ENCODE data around the gene FBN3.
A peak's percentile ranks its signal among the peaks of the same experiment; 100 is the strongest.

FBN3 gene

DNA sequence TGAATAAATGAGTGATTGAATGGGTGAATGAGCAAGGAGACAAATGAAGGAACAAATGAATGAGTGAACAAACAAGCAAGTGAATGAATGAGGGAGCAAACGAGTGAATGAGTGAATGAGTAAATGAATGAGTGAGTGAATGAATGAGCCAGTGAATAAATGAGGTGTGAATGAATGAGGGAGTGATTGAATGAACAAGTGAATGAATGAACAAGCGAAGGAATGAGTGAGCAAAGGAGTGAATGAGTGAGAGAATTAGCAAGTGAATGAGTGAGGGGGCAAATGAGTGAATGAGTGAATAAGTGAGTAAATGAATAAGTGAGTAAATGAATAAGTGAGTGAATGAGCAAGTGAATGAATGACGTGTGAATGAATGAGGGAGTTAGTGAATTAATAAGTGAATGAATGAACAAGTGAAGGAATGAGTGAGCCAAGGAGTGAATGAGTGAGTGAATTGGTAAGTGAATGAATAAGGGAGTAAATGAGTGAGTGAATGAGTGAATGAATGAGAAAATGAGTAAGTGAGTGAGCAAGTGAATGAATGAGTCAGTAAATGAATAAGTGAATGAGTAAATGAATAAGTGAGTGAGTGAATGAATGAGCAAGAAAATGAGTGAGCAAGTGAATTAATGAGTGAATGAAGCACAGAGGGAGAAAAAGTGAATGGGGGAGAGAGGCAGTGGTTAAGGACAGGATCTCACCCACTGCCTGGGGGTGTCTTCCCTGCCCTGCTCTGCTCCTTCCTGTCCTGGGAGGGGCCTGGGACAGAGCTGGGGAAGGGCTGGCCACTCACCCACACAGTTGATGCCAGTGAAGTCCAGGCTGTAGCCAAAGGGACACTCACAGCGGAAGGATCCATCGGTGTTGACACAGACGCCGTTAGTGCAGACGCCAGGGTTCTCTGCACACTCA is 60.4 kb downstream of the FBN3 start:
- no peak for DNase-seq

DNA sequence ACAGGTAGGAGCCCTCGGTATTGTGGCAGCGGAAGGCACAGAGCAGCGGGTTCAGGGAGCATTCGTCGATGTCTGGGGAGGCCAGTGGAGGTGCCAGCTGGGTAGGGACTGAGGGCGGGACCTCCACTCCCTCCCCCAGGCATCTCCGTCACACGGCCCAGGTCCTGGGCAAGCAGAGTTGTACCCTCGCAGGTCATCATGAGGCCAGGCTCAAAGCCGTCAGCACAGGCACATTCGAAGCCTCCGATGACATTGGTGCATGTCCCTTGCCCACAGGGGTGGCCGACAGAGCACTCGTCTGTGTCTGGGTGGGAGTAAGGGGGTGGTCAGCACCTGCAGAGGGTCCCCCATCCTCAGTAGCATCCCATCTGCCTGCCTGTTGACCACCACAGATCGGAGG is 61.5 kb downstream of the FBN3 start:
- DNase-seq, result no peak

DNA sequence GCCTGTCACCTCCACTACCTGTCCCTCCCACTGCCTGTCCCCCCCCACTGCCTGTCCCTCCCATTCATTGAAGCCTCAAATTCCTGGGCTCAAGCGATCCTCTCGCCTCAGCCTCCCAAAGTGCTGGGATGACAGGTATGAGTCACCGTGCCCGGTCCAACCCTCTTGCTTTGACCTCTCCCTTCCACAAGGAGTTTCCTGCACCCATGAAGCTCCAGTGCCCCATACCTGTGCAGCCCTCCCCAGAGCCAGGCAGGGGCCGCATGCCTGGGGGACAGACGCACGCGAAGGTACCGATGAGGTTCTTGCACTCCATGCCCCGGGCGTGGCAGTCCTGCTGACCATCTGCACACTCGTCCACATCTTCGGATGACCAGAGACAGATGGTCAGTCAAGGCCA is 62.5 kb downstream of the FBN3 start:
- DNase-seq, result no peak

DNA sequence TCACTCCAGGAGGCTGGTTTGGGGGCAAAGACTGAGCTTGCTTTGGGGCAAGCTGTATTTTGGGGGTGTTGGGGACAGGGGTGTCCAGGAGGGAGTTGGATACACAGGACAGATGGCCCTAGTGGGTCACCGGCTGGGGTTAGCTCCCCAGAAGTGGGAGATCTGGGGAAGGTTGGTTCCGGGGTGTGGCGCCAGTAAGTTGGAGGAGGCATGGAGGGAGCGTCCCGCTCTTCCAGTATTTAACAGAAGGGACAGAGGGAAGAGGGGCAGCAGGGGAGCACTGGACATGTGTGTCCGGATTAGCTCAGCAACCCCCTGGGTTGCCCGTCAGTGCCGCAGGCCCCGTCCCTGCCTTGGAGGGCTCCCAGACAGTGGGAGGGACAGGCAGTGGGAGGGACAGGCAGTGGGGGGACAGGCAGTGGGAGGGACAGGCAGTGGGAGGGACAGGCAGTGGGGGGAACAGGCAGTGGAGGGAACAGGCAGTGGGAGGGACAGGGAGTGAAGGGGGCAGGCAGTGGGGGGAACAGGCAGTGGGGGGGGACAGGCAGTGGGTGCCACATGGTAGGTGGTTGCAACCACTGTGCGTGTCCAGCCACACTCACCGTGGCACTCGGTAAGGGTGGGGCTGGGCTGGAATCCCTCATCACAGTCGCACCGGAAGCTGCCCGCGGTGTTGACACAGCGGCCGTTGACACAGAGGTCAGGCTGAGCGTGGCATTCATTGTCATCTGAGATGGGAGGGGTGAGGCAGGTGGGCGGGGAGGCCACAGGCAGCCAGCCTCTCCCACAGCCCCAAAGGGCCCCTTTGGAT is 63.6 kb downstream of the FBN3 start:
- DNase-seq, result peak; percentile 57

DNA sequence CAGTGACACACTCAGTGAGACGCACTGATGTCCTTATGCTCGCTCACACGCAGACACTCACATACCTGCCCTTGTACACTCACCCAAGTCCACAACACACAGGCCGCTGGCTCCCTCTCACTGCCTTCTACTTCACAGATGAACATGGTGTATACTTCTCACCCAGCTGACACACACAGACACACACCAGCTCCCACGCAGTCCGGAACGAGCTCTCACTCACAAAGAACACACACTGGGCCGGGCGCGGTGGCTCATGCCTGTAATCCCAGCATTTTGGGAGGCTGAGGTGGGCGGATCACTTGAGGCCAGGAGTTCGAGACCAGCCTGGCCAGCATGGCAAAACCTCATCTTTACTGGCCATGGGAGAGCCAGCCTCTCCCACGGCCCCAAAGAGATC is 65.2 kb downstream of the FBN3 start:
- DNase-seq, result no peak

DNA sequence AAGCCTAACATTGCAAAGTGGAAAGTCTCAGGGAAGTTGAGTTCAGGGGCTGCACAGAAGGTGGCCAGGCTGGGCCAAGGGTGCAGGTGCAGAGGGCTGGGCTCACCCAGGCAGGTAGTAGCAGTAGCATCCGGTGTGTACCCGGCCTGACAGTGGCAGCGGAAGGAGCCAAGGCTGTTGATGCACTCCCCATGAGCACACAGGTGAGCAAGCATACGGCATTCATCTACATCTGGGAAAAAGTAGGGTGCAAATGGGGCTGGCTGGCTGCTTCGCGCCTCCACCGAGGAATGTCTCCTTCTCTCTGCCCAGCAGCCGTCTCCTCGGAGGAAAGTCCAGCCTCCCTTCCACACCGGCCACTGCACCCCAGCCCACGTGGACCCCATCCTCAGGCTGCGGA is 66.3 kb downstream of the FBN3 start:
- no peak for DNase-seq

DNA sequence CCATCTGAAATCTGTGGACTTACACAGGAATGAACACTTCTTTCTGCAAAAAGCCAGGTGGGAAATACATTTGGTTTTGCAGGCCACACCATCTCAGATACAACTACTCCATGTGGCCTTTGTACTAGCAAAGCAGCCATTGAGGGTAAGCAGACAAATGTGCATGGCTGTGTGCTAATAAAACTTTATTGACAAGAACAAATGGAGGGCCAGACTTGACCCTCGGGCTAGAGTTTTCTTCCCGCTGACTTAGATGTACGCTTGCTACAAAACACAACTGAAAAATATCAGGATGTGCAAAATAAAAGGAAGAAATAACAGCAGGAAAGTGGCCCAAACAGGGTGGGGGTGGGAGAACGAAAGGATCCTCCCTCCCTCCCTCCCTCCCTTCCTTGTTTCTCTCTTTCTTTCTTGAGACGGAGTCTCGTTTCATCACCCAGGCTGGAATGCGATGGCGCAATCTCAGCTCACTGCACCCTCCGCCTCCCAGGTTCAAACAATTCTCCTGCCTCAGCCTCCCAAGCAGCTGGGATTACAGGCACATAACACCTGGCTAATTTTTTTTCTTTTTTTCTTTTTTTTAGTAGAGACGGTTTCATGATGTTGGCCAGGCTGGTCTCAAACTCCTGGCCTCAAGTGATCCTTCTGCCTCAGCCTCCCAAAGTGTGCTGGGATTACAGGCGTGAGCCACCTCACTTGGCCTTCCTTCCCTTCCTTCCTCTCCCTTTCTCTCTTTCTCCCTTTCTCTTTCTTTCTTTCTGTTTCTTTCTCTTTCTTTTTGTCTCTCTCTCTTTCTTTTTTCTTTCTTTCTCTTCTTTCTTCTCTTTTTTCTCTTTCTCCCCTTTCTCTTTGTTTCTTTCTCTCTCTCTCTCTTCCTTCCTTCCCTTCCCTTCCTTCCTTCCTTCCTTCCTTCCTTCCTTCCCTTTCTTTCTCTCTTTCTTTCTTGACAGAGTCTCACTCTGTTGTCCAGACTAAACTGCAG is 67.5 kb downstream of the FBN3 start:
- DNase-seq, result no peak

DNA sequence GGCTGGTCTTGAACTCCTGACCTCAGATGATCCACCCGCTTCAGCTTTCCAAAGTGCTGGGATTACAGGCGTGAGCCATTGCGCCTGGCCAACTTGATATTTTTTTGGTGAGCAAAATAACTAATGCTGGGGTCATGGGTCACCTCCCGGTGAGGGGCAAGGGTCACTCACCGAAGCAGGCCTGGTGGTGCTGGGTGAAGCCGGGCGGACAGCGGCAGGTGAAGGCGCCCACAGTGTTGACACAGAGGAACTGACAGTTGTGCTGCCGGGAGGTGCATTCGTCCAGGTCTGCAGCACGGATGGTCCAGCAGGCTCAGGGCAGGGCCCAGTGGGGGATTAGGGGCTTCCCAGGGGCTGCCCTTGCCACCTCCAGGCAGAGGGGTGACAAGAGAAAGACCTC is 68.6 kb downstream of the FBN3 start:
- DNase-seq, result no peak

DNA sequence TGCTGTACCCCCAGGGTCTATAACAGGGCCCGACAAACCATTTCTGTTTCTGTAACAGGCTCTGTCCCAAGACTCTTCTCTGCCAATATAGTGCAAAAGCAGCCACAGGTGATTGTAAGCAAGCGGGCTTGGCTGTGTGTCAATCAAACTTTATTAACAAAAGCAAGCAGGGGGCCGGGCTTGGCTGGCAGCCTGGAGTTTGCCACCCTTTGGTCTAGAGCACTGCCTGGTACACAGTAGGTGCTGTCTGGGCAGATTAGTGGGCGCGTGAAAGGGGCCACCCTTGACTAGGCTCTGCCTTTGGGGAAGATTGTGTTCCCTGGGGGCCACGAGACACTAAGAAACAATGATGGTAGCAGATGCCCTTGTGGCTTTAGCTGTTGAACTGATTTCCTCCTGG is 69.4 kb downstream of the FBN3 start:
- no peak for DNase-seq

DNA sequence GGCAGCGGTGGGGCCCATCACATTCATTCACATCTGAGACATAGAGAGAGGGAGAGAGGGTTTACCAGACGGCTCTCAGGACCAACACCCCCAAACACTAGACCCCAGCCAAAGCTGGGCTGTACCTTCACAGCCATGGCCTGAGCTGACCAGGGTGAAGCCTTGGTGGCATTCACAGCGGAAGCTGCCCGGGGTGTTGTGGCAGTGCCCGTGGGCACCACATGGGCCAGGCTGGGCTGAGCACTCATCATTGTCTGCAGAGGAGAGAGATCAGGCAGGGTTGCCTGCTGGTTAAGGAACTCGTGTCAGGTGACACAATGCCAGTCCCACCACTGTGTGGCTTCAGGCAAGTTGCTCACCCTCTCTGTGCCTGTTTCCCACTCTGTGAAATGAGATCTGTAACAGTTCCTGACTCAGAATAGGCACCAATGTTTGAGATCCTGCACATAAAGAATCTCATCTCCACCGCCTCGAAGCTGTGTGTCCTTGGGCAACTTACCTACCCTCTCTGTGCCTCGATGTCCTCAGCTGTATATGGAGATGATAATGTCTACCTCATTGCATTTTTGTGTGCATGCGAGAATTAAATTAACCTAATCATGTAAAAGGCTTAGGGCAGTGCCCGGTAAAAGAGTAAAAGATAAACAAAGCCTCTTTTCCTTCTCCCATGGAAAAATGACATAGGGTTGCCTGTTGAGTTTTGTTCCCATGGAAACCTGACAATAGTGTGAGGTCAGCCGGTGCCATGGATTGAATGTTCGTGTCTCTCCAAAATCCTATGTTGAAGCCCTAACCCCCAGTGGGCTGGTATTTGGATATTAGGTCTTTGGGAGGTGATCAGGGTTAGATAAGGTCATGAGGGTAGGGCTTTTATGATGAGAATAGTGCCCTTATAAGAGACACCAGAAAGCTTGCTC is 74.0 kb downstream of the FBN3 start:
- no peak for DNase-seq

DNA sequence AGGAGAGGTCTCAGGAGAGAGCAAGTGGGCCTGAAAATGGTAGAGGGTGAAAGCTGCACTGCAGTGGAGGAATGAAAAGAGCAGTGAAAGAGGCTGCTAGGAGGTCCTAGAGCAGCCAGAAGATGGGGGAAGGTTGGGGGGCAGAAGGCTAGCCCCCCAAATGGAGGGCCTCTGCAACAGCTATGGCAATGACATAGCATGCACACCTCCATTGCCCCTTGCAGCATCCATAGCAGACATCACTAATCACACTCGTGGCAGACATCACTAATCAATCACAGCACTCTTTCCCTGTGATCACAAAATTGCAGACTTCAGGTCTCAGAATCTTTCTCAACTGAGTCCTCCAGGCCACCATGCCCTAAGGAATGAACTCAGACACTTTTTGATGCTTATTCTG is 74.9 kb downstream of the FBN3 start:
- no peak for DNase-seq

DNA sequence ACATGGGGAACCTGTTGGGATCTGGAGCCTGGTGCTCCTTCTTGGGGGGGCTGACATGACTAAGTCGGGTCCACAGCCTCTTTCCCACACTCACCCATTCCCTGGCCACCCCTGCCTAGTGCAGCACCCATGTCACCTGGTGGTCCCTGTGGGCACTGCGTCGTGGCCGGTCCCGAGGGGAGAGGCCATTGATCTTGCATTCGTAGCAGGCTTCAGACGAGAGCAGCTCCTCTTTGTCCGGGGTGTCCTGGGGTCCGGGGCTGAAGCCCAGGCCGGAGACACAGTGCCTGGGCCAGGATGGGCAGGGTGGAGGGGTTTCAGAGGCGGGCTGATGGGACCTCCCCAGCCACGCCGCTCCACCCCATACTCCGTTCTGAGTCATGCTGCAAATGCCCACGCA is 77.5 kb downstream of the FBN3 start:
- no peak for DNase-seq

DNA sequence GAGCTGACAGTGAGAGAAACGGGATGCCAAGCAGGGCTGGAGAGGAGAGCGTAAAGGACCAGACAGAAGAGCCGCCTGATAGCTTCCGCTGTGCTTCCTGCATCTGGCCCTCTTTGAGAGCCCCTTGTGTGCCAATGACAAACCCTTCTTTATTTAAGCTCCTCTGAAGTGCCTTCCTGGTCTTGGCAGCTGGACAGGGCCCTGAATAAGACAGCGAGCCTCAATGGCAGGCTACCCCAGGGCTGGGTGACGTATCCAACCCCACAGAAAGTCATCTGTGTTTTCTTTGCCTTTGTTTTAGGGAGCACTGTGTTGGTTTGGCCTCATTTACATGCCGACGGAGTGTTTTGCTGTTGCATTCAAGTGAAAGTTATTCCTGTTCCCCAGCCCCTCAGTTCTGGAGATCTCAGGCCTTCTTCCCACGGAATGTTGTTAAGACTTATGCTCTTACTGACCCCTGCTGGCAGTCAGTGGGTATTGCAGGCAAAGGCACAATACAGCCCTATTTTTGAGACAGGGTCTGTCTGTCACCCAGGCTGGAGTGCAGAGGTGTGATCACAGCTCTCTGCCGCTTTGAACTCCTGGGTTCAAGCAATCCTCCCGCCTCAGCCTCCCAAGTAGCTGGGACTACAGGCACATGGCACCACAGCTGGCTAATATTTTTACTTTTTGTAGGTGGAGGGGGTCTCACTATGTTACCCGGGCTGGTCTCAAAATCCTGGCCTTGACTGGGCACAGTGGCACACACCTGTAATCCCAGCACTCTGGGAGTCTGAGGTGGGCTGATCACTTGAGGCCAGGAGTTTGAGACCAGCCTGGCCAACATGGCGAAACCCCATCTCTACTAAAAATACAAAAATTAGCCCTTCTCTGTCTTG is 80.1 kb downstream of the FBN3 start:
- DNase-seq, result peak; percentile 97

DNA sequence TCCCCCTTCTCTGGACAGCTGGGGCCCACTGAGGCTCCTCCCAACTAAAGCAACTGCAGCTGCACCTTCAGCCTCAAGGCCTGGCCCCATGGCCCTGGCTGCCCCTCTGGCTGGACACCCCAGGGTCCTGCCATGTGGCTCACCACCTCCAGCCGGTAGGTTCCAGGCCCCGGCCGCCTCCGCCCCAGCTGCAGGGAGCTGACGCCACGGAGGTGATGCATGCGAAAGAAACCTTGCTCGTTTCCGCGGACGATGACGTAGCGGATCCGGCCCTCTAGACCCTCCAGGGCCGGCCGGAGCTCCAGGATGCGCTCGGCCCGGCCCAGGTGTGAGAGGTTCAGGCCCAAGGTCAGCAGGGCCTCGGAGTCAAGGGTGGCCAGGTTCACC is 83.5 kb downstream of the FBN3 start:
- DNase-seq, result no peak

DNA sequence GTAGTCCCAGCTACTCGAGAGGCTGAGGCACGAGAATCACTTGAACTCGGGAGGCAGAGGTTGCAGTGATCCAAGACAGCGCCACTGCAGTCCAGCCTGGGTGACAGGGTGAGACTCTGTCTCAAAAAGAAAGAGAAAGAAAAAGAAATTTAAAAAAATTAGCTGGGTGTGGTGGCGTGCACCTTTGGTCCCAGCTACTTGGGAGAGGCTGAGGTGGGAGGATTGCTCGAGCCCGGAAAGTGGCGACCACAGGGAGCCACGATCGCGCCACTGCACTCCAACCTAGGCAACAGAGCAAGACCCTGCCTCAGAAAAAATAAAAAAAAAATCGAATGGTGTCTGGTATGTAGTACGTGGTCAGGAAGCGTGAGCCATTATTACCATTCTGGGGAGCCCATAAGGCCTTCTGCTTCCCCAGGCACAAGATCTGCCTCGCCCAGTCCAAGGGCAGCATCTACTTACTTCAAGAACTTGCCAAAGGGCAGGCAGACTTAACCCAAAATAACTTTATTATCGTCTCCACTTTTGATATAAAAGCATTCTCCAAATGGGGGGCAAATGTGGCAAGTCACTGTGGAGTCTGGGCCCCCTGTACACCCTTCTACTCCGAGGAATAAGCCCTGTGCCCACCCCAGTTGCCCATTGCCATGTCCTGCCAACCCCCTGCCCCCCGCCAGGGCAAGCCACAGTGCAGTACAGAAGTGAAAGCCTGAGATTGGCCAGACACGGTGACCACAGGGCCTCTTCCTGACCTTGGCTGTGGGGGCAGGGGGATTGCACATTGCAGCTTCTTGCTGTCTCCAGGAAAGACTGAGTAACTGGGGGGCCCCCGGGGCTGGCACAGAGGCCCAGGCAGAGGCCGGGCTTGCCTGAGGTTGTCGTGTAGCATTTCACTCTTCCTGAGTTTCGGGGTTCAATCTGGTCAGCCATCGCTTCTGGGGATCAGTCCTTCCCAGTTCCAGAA is 84.2 kb downstream of the FBN3 start:
- no peak for DNase-seq

DNA sequence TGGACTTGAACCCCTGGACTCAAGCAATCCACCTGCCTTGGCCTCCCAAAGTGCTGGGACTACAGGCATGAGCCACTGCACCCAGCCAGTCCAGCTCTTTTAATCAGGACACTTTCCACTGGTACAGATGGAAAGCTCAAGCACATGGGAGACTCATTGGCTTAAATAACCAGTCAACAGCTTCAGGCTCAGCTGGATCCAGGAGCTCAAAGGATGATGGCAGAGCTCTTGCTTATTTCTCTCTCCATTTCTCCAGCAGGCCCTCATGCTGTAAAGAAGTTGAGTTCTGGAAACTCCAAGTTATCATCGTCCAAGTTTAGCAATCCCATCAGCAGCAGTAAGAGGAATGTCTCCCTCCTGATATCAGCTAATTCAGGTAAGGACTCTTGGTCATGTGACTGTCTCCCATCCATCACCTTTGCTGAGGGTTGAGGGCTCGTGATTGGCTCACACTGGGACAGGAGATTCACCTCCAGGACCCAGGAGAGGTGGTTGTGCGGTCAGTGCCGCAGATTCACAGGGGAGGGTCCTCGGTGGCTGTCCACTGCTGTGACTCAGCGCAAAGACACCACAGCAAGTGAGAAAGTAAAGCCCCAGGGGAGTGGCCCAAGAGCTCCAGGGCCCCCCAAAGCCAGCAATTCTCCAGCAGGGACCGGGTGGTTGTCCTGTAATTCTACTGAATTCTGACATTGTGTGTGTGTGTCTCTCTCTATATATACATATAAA is 91.7 kb downstream of the FBN3 start:
- no peak for DNase-seq

DNA sequence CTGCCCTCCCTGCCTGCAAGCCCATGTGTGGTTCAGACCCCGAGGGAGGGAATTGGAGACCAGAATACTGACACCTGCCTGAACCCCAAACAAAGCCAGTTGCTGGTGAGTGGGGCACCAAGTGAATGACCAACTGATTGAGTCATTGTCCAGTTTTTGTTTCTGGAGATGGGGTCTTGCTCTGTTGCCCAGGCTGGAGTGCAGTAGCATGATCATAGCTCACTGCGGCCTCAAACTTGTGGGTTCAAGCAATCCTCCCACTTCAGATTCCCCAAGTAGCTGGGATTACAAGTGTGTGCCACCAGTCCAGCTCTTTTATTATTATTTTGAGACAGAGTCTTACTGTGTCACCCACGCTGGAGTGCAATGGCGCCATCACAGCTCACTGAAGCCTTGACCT is 92.9 kb downstream of the FBN3 start:
- DNase-seq, result no peak

DNA sequence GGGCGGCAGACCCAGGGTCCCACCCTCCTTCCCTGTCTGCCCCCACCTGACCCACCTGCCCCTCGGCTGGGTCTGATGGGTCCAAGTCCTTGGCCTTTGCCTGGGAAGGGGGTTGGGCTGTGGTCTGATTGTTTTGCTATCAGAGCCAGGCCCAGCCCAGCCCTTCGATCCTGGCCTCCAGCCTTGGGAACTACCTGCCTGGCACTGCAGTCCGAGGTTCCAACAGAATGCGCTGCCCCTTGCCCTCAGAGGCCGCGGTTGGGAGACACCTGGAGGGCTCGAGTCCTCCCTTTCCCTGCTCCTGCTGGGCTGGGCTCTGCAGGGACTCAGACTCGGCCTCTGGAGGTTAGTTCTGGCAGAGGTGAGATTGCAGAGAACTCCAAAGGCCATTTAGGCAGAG is 95.2 kb downstream of the FBN3 start:
- no peak for DNase-seq

DNA sequence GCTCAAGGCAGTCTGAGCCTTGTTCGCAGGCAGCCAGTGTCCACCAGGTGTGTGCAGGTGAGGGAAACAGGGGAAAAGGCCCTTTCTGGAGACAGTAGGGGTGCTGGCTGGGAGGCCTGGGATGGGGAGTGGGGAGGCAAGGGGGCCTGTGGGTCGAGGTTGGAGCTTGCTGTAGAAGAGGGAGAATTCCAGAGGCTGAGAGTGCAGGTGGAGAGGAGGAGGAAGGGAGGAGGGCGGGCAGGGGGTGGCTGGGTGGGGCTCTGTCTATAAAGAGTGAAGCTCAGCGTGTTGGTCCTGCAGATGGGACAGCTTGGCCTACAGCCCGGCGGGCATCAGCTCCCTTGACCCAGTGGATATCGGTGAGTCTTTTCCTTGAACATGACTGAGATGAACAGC is 96.9 kb downstream of the FBN3 start, which contains the start of gene CCL25:
Gene CCL25, plus strand, starts transcription at position 297 of the 396 bp plus-strand sequence. CDS start 290 bp downstream, outside the sequence.
- DNase-seq, result no peak

Data from NCI-H2029 (cell line).